HepG2 (cell line): Measurements from ENCODE around the gene ASPRV1. TPM values are rescaled to one million over a fixed set of nuclear protein-coding genes. Genes with fewer than 3 reads are reported as not detected.
A peak's percentile ranks its signal among the peaks of the same experiment; 100 is the strongest.

Experiments
- GABPB1 ChIP-seq: IDR thresholded peaks from 2 replicates; pipeline ENCODE4 v1.6.1; 2016; ENCODE audit warnings: mild to moderate bottlenecking, missing genetic modification reagents, moderate library complexity, missing compliant biosample characterization
- GPBP1L1 ChIP-seq: sonication (generic); formaldehyde crosslinking; IDR thresholded peaks from 2 replicates; pipeline ENCODE4 v1.5.0; 2020; ENCODE audit warnings: mild to moderate bottlenecking, missing genetic modification reagents
- HMGXB4 ChIP-seq, 2 experiments: sonication (generic) in 1 of 2; formaldehyde crosslinking in 1 of 2; IDR thresholded peaks; 2 replicates each; pipeline versions ENCODE4 v1.4.0 to v1.6.1; 2018 to 2020; ENCODE audit warnings: missing genetic modification reagents in 2 of 2, borderline replicate concordance in 1 of 2, low read depth in 1 of 2, mild to moderate bottlenecking in 1 of 2, missing biosample characterization in 1 of 2
- HNF1B ChIP-seq: sonication (generic); formaldehyde crosslinking; IDR thresholded peaks from 2 replicates; pipeline ENCODE4 v1.5.1; 2020; ENCODE audit warnings: mild to moderate bottlenecking, moderate library complexity, missing genetic modification reagents
- HOXD1 ChIP-seq: sonication (generic); formaldehyde crosslinking; IDR thresholded peaks from 2 replicates; pipeline ENCODE4 v1.5.0; 2020; ENCODE audit warnings: missing genetic modification reagents
- IRF9 ChIP-seq: sonication (generic); formaldehyde crosslinking; IDR thresholded peaks from 2 replicates; pipeline ENCODE4 v1.8.0; 2022; ENCODE audit warnings: missing genetic modification reagents, mild to moderate bottlenecking, borderline replicate concordance
- NFRKB ChIP-seq: fragments of 450-650 bp; IDR thresholded peaks from 2 replicates; pipeline ENCODE4 v1.6.1; 2017
- RAD21 ChIP-seq: fragments of 450-650 bp; formaldehyde crosslinking; IDR thresholded peaks from 2 replicates; pipeline ENCODE4 v1.5.0; 2020; ENCODE audit warnings: mild to moderate bottlenecking
- SAP130 ChIP-seq: IDR thresholded peaks from 2 replicates; pipeline ENCODE4 v1.6.1; 2016; ENCODE audit warnings: low read depth
- THYN1 ChIP-seq: sonication (generic); formaldehyde crosslinking; IDR thresholded peaks from 2 replicates; pipeline ENCODE4 v1.8.1; 2023; ENCODE audit warnings: low read depth, mild to moderate bottlenecking, moderate library complexity, missing genetic modification reagents, borderline replicate concordance
- TMF1 ChIP-seq: sonication (generic); formaldehyde crosslinking; IDR thresholded peaks from 2 replicates; pipeline ENCODE4 v1.8.1; 2022; ENCODE audit warnings: low read depth, missing genetic modification reagents
- ZBTB26 ChIP-seq: IDR thresholded peaks from 2 replicates; pipeline ENCODE4 v1.6.1; 2016; ENCODE audit warnings: missing compliant biosample characterization, missing genetic modification reagents, borderline replicate concordance
- ZNF687 ChIP-seq: sonication (generic); formaldehyde crosslinking; IDR thresholded peaks from 2 replicates; pipeline ENCODE4 v1.5.1; 2020; ENCODE audit warnings: mild to moderate bottlenecking, missing genetic modification reagents, moderate library complexity
- polyA plus RNA-seq, 8 experiments: library from polyadenylated mRNA; depleted of rRNA in 3 of 8; stranded (reverse) in 7 of 8; unstranded in 1 of 8; fragments of >200 nt; fragmentation: Illumina TruSeq in 4 of 8; extraction: Trizol in 4 of 8; gene quantifications; 2 replicates each; pipeline versions ENCODE4 v1.2.1 to v1.2.3, GENCODE V29; 2011 to 2016; ENCODE audit warnings: low read depth in 4 of 8, missing spikeins in 1 of 8, mixed read lengths in 1 of 8; ENCODE audit not compliant: insufficient read depth in 1 of 8
- total RNA-seq, 5 experiments: library from RNA; depleted of rRNA; stranded (reverse); fragments of >200 nt; fragmentation: Illumina TruSeq; extraction: Trizol; gene quantifications; 2 replicates each; pipeline ENCODE4 v1.2.3, GENCODE V29; 2016; ENCODE audit warnings: low read depth in 1 of 5

ASPRV1 gene
- total and polyA plus RNA-seq, 2 of the 13 experiments (the other 11 are each of a cell fraction or from before 2014, with no cell fraction given): 0.40 to 0.48 TPM

- TF ChIP-seq SAP130 (CRISPR knock-in tag) (peak; percentile 77), TMF1 (CRISPR knock-in tag) (peak; percentile 54; the same call in 1 of the 2 replicates), GPBP1L1 (CRISPR knock-in tag) (no peak), THYN1 (CRISPR knock-in tag) (0 out of 2 replicates have a peak, but pooled peaks have one; percentile 87), IRF9 (CRISPR knock-in tag) (peak; percentile 46; the same call in 1 of the 2 replicates), RAD21 (CRISPR knock-in tag) (peak; percentile 62; the same call in 1 of the 2 replicates), GABPB1 (CRISPR knock-in tag) (peak; percentile 50; the same call in 1 of the 2 replicates), HMGXB4 (CRISPR knock-in tag; IDR thresholded peaks at IDR 0.05; ENCODE audit: borderline replicate concordance in 1 of 2, low read depth in 1 of 2) (no peak; a peak in 1 of 4 replicates), ZNF687 (CRISPR knock-in tag) (no peak), ZBTB26 (0 out of 2 replicates have a peak, but pooled peaks have one; percentile 36), HOXD1 (CRISPR knock-in tag) (0 out of 2 replicates have a peak, but pooled peaks have one; percentile 61), NFRKB (no peak), HNF1B (CRISPR knock-in tag) (peak; percentile 25; the same call in 1 of the 2 replicates)
These were observed 46.2 kb downstream of the ASPRV1 start, which contains the start of gene MXD1 (continued) for GRCh38 chr2:69914950-69915945.
